Left lobe of liver (tissue), 2 donors: ENCODE results near the gene NDUFB8. TPM values are rescaled to one million over a fixed set of nuclear protein-coding genes. Genes with fewer than 3 reads are reported as not detected.

ENCODE experiments used
- ATAC-seq: fragments of 200-7000 bp; cut with Tn5 transposase; one replicate; pipeline ENCODE4 v1.9.1; 2020; ENCODE audit warnings: mild to moderate bottlenecking, moderate library complexity
- DNase-seq: peaks from one replicate; pipeline ENCODE4 v3.0.0-alpha.2; 2020; ENCODE audit warnings: low spot score
- total RNA-seq: library from RNA; stranded (reverse); gene quantifications from one replicate; pipeline ENCODE4 v1.2.1, GENCODE V29; 2021
- donor health status: DM: no; HTN: no; CAD: no; lungs with moderate emphysema.
- donor health status: DM: no; HTN: yes; CAD: no.

Gene NDUFB8
- total RNA-seq, 1 donor from 2014 or later, result 104 TPM

- no peak for DNase-seq
- no peak for ATAC-seq
Observed at GRCh38 chr10:100479037-100479436, 50.6 kb downstream of the NDUFB8 start.

GRCh38 chr10:100477970-100478369, 51.7 kb downstream of the NDUFB8 start:
- no peak for DNase-seq
- ATAC-seq, result no peak

Other genes with a start within 250 kb of the NDUFB8 start
- gene BLOC1S2, start 243.2 kb downstream of the NDUFB8 start, total RNA-seq, result 16.4 TPM
- gene PKD2L1, start 199.6 kb downstream of the NDUFB8 start, total RNA-seq, result 0.20 TPM
- gene SCD, start 182.6 kb downstream of the NDUFB8 start, total RNA-seq, result 257 TPM
- not detected for gene WNT8B, start 66.9 kb downstream of the NDUFB8 start, total RNA-seq
- 6.7 TPM for gene SEC31B, start 10.0 kb downstream of the NDUFB8 start, total RNA-seq
- gene HIF1AN, start 6.1 kb upstream of the NDUFB8 start, total RNA-seq, result 13.0 TPM
- gene PAX2, start 215.7 kb upstream of the NDUFB8 start, total RNA-seq, result 0.18 TPM